HG03196 (cell line): ENCODE results near the gene HAUS7.

Source experiments
- ATAC-seq: cut with Tn5 transposase; IDR thresholded peaks from one replicate; pipeline ENCODE4 v1.9.1; 2021; ENCODE audit not compliant: unreplicated experiment

The HAUS7 gene

GRCh38 chrX:153441981-153442380, 28.4 kb downstream of the HAUS7 start:
- no peak for ATAC-seq

- ATAC-seq: no peak
These were observed 29.1 kb downstream of the HAUS7 start for GRCh38 chrX:153441296-153441695.

GRCh38 chrX:153440556-153441135, 29.7 kb downstream of the HAUS7 start:
- no peak for ATAC-seq

- no peak for ATAC-seq
These were observed 30.4 kb downstream of the HAUS7 start for GRCh38 chrX:153439977-153440376.

- no peak for ATAC-seq
These were observed 31.8 kb downstream of the HAUS7 start for GRCh38 chrX:153438532-153438931.

- ATAC-seq: no peak
These were observed 34.5 kb downstream of the HAUS7 start for GRCh38 chrX:153435845-153436244.

- ATAC-seq: no peak
These were observed 35.6 kb downstream of the HAUS7 start for GRCh38 chrX:153434801-153435200.

- no peak for ATAC-seq
These were observed 36.5 kb downstream of the HAUS7 start for GRCh38 chrX:153433781-153434285.

- no peak for ATAC-seq
These were observed 37.2 kb downstream of the HAUS7 start for GRCh38 chrX:153433161-153433680.

- ATAC-seq: no peak
These were observed 39.6 kb downstream of the HAUS7 start for GRCh38 chrX:153430796-153431195.

GRCh38 chrX:153426204-153426603, 44.2 kb downstream of the HAUS7 start:
- ATAC-seq: no peak

- no peak for ATAC-seq
These were observed 46.7 kb downstream of the HAUS7 start for GRCh38 chrX:153423652-153424051.

- no peak for ATAC-seq
These were observed 48.5 kb downstream of the HAUS7 start for GRCh38 chrX:153421856-153422255.

GRCh38 chrX:153420851-153421599, 49.4 kb downstream of the HAUS7 start:
- no peak for ATAC-seq

GRCh38 chrX:153417637-153418036, 52.7 kb downstream of the HAUS7 start:
- no peak for ATAC-seq

GRCh38 chrX:153416781-153417450, 53.5 kb downstream of the HAUS7 start:
- ATAC-seq: no peak

- no peak for ATAC-seq
These were observed 55.4 kb downstream of the HAUS7 start for GRCh38 chrX:153414856-153415510.

GRCh38 chrX:153413731-153414130, 56.6 kb downstream of the HAUS7 start:
- no peak for ATAC-seq

GRCh38 chrX:153412746-153413720, 57.3 kb downstream of the HAUS7 start:
- ATAC-seq: no peak

- ATAC-seq: no peak
These were observed 58.3 kb downstream of the HAUS7 start for GRCh38 chrX:153411988-153412574.
